NCI-H2227 (cell line): ENCODE results near the gene ARID3B.

ENCODE experiments used
- DNase-seq: peaks from one replicate; lab custom pipeline; 2025; ENCODE audit not compliant: unreplicated experiment; lab: John Stamatoyannopoulos, UW

ARID3B gene

DNA sequence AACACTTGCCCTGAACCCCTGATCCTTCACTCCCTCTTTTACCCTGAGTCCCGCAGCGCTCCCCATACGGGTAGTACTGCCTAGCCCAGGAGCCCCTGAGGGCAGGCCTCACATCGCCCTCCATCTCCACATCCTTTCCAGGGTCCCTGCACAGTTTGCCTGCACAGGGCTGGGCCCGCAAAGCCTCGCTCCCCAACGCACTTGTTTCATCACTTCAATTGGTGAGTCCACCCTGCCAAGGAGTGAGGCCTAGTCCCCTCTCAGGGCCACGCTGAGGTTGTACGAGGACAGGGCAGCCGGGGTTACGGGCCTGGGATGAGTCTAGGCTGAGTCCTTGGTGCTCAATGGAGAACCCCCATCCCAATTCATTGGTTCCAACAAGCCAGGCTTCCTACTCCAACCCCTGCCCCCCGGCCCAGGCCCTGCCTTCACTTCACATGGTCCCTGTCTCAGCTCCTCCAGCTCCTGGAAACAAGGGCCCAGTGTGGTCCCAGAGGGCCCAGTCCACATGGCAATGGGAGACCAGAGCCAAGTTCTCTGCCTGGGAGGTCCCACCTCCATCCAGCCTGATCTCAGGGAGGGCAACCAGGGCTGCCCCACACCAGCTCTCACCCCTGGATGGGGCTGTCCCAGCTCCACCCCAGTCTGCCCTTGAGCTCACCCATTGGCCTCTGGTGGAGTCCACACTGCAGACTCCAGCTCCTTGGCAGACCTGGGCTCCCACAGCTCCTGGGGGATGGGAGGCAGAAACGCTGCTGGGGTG is 62.2 kb downstream of the ARID3B start:
- no peak for DNase-seq

DNA sequence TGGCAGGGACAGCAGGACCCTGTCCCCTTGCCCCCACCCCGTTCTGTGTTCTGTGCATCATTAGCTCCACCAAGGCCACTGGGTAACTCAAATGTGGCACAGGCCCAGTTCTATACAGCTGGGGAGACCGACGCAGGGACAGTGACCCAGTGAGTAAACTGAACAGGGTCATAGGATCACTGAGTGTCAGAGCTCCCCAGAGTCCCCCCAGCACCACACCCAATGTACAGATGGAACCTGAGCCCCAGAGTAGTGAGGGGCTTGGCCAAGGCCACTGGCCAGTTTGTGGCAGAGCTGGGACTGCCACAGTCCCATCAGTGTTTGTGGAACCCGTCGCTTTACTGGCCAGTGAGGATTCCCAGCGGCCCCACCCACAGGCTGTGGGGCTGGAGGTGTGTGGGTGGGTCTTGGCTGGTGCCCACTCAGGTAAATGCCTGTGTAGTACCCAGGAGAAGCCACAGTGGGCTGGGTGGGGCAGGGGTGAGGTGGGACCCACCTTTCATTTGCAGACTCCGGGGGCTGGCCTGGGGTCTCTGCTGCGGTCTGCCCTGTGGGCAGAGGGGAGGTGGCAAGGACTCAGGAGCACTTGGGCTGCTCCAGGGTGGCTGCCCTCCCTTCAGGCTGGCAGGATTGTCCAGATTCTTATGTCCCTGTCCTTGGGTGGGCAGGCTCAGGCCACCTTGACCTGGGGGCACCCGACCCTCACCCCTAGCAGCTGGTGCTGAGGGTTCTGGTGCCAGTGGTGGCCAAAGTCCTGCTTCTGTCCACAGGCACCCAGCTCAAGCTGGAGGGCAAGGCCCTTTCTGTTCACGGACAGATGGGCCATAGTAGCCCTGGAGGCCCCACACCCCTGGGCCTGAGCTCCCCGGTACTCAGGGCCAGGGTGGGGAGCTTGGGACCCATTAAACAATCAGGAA is 63.0 kb downstream of the ARID3B start:
- no peak for DNase-seq

DNA sequence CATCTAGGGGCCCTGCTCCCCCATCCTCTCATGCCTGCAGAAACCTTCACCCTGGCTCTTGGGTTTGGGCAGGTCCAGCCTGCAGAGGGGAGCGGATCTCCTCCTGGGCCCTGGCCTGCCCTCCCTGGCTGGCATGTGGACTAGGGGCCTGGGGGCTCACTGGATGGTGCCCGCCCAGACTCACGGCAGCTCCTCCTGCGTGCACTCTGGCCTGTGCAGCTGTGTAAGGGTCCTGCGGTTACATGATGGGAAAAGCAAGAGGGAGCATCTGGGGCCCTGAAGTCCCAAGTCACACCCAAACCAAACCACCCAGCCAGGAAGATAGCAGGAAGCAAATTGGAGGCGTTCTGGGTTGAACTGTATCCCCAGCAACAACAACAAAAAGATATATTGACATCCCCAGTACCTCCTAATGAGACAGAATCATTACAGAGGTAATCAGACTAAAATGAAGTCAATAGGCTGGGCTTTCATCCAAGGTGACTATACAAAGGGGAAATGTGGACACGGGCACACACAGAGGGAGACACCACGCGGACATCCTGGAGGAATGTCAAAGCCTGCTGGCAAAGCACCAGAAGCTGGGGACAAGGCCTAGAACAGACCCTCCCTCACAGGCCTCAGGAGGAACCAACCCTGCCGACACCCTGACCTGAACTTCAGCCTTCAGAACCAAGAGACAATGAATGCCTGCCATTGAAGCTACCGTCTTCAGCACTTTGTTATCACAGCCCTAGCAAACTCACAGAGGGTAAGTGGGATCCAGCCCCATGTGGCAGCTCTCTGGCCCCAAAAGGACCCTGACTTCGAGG is 64.2 kb downstream of the ARID3B start:
- no peak for DNase-seq

DNA sequence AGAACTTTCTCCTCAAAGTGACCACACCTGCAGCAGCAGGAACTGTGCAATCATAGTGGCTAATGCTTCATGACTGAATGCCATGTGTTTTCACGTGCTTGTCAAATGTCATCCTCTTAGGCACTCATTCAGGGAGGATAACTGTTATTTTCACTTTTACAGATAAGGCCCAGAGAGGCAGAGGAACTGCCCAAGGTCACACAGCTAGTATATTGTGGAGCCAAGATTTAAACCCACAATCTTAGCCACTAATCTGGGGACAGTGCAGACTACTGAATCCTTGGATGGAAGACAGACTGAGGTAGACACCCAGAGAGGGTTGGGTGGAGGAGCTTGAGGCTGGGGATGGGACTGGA is 64.8 kb downstream of the ARID3B start:
- DNase-seq = no peak

DNA sequence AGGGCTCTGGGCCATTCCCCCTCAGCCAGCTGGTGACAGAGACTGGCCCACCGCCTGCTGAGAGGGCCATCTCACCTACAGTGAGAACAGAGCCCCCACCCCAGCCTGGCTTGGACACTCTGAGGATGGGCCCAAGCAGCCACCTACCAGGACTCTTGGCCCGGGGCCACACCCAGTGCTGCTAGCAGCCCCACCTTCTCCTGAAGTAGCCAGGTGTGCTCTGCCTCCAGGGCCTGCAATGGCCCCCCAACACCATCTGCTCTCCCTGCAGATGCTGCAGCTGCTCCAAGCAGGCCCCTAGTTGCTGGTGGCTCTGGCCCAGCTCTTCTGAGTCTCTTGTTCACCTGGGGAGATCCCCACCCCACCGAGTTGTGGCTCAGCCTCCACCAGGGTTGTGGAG is 67.8 kb downstream of the ARID3B start:
- no peak for DNase-seq

DNA sequence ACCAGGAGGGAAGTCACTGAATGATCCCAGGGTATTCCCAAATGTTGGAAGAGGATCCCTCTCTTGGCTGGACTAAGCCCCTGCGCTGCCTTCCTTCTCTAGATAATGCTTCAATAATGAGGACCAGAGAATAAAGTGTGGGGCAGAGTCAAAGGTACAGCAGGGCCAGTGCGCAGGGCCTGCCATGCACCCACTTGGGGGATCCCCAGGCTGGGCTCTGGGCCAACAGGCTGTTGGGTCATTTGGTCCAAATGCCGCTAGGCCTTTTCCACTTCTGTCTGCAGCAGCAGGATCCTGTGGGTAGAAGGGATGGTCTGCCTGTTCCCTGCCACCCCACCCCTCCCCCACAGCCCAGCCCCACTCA is 68.9 kb downstream of the ARID3B start:
- no peak for DNase-seq

DNA sequence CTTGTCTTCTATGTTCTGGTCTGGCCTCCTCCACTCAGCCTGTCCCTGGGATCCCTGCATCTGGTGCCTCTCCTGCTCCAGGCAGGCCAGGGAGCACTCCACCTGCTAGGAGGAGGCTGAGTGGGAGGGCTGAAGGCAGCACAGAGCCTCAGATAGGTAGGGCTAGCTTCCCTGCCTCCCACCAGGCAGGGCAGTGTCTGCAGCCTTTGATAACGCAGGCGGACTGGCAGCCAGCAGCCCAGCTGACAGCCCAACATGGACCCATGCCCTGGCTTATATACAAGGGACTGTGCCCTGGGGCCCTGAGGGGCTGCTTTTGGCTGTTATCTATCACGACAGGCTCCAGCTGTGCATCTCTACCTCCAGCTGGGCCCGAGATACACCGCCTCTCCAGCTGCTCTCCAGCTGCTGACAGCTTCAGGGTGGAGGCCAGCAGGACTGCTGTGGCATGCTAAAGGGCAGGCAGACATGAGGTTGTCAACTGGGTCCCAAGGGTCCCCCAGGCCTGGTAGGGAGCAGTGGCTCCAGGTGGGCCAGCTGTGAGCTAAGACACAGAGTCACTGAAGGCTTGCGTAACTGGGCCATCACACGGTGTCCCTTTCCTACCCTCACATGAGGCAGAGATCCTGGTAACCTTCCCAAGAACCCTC is 69.4 kb downstream of the ARID3B start:
- DNase-seq = peak; percentile 21

DNA sequence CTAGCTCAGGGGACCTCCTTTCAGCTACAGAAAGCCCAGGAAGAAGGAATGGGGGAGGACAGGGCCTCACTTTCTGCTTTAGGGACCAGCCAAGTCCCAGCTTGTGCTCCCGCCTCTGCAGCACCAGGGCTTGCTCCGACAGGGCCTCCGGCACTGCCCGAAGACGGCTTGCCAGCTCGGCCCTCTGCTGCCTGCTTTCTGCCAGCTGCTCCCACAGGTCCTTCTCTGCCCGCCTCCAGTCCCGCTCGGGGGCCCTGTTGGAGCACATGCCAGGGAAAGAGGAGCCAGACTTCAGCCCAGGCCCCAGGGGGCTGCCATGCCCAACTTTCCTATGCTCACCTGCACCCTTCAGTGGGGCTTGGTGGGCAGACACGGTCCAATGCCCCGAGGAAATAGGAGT is 70.3 kb downstream of the ARID3B start:
- DNase-seq = no peak

DNA sequence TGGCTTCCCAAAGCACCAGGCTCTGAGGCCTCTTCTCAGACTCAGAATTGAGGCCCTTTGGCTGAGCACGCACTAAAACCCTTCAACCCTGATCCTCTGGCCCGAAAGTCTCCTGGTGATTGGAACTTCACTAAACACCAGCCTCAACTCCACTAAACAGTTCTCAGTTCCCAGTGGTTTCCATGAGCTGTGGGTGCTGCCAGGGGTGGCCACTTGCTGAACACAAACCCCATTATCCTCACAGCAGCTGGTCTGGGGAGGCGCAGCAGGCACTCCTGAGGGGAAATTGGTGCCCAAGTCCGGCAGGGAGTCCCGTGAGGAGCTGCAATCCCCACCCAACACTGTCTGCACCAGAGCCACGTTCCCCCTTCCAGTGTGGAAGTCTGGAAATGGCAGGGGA is 70.8 kb downstream of the ARID3B start:
- DNase-seq = no peak

DNA sequence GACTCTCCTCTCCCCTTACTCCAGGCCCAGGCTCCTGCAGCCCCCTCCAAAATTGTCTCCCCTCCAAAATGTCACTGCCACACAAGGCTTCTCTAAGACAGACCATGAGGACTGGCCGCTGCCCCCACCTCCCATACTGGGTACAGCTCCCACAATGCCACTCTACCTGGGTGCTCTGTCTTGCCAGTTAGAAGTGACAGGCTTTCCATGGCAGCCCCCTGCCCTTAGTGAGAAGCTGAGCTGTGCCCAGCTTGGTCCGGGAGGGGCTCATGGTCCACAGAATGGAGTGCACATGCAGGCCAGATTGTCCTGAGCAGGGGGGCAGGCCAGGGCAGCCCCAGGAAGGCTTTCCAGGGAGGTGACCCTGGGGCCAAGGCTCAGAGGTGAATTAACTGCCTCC is 71.7 kb downstream of the ARID3B start:
- DNase-seq = no peak

DNA sequence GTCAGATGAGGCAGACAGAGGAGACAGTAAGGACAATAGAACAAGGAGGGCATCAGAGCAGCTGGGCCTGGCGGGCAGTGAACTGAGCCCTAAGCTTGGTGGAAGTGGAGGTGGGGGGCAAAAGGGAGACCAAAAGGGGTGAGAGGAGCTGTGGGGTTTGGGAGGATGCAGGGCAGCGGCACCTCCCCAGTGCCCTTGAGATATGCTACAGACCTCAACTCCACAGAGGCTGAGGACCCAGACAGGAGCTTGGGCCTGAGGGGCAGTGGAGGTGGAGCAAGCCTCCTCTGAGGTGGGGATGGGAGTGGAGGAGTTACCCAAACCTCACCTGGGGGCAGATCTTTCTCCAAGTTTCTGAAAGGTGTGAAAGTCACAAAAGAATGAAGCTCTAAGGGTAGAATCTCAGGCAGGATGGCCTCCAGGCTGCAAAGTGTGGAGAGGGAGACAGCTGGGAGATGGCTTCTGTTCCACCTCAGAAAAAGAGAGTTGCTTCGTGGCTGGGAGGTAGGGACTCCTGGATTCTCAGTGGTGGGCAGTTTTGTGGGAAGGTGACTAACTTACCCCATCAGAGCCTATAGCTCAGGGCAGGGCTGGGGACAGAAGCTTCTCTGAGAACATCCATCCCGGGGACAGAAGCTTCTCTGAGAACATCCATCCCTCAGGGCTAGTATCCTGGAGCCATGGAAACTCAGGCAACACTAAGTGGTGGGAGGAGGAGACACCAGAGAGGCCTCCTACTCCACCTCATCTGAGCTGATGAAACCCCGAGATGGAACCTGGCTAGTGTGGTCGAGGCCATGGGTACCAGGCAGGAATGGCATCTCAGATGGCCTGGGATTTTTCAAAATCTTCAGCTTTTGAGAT is 72.3 kb downstream of the ARID3B start:
- no peak for DNase-seq

DNA sequence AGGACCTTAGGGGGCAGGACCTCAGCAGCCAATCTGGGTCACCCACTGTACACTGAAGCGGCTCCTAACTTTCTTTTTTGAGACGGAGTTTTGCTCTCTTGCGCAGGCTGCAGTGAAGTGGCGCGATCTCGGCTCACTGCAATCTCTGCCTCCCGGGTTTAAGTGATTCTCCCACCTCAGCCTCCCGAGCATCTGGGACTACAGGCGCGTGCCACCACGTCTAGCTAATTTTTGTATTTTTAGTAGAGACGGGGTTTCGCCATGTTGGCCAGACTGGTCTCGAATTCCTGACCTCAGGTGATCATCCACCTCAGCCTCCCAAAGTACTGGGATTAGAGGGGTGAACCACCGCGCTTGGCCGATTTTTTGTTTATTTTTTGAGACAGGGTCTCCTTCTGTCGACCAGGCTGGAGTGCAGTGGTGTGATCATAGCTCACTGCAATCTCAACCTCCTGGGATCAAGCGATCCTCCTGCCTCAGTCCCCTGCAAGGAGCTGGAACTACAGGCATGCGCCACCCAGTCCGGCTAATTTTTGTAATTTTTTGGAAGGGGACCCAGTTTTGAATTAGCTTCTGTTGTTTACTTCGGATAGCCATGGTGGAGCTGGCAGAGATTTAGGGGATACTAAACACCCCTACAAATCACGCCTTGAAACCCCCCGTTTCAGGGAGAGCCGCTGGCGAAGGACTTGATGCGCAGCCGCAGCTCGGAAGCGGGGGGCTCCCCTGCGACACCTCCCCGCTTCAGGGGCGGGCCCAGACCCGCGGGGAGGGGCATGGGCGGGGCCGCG is 73.1 kb downstream of the ARID3B start:
- no peak for DNase-seq

DNA sequence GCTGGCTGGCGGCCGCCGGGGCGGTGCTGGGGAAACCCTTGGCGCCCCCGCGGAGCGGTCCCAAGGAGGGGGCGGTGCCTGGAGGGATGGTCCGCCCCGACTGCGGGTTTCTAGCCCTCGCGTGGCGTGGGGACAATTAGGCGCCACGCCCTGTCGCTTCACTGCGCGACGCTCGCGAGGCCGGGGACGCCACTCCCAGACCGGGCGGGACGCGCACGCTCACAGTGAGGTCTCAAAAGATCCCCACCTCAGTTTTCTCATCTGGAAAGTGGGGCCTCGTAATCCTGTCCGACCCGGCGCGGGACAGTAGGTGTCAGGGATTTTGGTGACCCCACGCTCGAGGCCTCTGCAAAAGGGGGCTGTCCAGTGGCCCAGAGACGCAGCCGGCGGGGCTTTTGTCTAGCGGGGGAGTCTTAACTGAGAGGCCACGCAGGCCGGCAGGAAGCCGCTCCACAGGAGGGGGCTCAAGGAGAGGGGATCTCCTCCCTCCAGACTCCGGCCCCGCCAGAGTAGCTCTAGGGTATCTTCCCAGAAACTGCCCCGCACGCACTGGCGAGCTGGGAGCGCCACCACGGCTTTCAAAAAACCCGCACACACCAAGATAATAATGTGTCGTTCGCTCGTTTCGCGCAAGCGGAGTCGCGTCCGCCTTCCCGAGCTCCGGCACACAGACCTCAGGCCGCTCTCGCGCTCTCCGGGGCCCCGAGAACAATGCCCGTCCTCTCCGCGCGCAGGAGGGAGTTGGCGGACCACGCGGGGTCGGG is 73.9 kb downstream of the ARID3B start:
- DNase-seq = peak; percentile 87

DNA sequence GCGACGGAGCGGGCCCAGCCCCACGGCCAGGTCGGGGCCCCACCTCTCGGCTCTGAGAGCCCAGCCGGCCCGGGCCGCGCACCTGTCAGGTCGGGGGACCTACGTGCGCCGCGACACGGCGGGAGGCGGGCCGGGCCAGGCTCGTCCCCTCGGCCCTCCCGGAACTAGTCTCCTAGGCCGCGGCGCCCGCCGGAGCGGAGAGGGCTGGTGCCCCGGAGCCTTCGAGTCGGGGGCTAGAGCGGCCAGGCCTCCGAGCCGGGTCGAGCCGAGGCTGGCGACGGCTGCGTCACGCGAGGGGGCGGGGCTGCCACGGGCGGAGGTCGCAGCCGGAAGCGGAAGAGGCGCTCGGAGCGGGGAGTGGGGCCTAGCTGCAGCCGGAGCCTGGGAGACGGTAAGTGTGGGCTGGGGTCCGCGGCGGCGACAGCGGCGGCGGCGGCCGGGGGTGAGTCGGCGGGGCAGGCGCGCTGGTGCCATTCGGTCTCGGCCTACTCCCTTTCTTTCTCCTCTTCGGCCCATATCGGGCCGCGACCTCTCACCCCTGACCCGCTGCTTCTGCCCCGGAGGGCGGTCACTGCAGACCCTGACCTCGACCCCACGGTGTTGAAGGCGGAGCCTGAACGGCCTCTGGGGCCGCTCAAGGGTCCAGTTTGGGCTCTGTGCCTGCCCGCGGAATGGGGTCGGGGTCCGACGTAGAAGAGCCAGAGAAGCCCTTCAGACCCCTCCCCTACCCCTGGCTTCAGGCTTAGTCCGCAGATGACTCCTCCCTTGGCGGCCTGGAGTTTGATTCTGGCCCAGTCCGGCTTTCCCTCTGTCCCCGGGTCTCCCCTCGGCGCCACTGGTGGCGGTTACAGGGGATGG is 74.7 kb downstream of the ARID3B start, which contains the start of gene CLK3:
CLK3 (plus strand) TSS at position 329 of the 858 bp plus-strand sequence. CDS start 3,361 bp downstream, outside the sequence.
- peak; percentile 97 for DNase-seq

DNA sequence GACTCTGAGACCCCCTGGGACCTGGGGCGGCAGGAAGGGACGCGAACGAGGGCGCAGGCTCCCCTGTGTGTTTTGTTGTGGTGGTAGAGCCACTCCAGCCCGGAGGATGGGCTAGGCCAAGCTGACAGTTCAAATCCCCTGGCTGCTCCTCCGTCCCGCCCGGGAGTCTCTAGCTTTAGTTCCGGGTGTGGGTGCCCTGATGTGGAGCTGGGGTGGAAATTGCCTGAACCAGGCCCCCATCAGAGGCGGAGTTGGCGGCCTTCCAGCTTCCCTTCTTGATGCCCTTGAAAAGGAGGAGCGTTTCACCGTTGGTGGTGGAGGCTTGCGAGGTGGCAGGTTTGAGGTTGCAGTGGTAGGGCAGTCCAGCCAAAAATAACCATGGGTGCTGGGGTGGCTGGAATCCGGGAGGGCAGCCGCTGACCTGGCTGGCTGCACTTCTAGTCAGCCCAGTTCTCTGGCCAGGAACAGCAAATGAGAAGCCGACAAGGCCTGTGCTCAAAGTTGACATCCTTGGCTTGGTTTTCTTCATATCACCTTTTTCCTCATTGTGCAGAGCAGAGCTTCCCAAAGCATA is 75.4 kb downstream of the ARID3B start:
- DNase-seq = peak; percentile 61

DNA sequence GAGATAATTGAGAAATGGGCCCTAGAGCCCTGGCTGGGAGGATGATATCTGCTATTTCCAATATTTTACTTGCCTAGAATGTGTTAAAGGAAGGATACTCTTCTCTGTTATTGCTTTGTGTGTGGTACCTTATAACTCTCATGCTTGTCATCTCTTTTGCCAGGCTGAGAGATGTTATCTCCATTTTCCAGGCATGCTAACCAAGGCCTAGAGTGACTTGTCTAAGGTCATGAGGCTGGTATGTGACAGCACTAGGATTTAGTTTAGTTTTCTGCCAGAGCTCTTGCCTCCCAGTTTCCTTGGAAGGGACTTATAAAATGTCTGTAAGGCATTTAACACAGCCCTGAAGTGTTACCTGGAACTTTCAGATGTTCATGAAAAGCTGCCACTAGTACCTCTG is 76.0 kb downstream of the ARID3B start:
- DNase-seq = no peak
